PC-3 (cell line): Measurements from ENCODE around the gene TLE3.

Experiments used
- EZH2 ChIP-seq: fragments of 300-600 bp; sonication (generic); IDR thresholded peaks from one replicate; pipeline ENCODE4 v1.6.1; 2017; ENCODE audit warnings: antibody characterized with exemption, mild to moderate bottlenecking, low read length; ENCODE audit not compliant: unreplicated experiment
- EZH2phosphoT487 ChIP-seq: fragments of 300-600 bp; sonication (generic); IDR thresholded peaks from 2 replicates; pipeline ENCODE4 v1.6.1; 2018; ENCODE audit warnings: mild to moderate bottlenecking, antibody characterized with exemption, low read length, borderline replicate concordance
- TF ChIP-seq, protein P1 (sequence below): fragments of 300-600 bp; sonication (generic); conservative IDR thresholded peaks from 2 replicates; pipeline ENCODE4 v1.5.1; 2017; ENCODE audit warnings: antibody characterized with exemption, low read depth, mild to moderate bottlenecking, low read length

DNA sequence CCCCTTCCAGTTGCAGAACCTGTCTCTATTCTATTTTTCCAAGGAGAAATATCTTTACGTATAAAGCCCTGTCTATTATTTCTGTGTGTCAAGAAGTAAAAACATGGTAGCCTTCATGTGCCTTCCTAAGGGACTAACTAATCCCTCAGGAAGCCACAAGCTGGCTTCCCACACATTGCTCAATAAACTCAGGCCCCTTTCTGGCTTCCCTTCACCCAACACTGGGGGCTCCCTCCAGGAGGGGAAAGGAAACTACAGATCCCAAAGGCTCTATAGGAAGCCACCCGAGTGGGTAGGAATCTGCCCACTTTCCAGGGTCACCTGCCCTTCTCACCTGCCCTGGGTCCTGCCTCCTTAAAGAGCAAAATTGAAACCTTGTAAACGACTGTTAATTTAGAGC, 4.6 kb downstream of the TLE3 start:
- TF ChIP-seq, protein P1, sequence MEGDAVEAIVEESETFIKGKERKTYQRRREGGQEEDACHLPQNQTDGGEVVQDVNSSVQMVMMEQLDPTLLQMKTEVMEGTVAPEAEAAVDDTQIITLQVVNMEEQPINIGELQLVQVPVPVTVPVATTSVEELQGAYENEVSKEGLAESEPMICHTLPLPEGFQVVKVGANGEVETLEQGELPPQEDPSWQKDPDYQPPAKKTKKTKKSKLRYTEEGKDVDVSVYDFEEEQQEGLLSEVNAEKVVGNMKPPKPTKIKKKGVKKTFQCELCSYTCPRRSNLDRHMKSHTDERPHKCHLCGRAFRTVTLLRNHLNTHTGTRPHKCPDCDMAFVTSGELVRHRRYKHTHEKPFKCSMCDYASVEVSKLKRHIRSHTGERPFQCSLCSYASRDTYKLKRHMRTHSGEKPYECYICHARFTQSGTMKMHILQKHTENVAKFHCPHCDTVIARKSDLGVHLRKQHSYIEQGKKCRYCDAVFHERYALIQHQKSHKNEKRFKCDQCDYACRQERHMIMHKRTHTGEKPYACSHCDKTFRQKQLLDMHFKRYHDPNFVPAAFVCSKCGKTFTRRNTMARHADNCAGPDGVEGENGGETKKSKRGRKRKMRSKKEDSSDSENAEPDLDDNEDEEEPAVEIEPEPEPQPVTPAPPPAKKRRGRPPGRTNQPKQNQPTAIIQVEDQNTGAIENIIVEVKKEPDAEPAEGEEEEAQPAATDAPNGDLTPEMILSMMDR = no peak
- no peak for TF ChIP-seq EZH2
- no peak for TF ChIP-seq EZH2phosphoT487
